ENCODE measurements around the gene ASF1B.

Gene ASF1B

DNA sequence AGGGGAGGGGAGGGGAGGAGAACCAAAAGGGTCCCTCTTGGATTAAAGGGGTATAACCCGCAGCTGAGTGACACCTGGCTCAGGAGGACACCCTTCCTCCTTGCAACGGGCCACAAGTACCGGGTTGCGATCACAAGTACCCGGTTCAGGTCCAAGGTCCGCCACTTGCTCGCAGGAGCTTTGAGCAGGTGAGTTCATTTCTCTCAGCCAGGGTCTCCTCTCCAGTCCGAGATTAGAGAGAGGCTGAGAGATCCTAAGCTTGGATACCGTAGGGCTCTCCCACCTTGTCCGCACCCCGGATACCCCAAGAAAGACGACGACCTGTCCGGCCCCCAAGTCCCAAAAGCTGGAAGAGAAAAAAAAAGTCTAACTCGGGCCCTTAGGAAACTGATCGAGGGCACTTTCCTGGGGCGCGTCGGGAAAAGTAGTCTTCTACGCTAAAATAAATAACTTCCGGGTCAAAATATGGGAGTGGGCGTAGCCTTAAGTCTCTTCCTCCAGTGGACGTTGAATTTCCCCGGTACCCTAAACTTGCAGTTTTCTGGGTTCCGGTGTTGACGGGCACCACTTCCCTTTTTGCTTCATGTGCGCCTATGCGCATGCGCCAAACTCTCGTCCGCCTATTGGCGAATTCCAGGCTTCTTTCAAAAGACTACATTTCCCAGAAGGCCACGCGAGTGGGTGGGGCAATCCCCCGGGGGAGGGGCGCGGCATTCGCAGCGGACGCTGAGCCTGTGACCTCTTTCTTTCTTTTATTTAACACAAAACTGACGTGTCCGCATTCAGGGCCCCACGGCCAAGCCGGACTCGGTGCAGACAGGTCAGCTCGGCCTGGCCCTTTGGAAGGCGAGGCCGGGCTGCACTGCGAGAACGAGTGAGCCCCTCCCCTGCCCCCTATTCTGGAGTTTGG is 55.2 kb downstream of the ASF1B start:
- peak; percentile 99 for DNase-seq

DNA sequence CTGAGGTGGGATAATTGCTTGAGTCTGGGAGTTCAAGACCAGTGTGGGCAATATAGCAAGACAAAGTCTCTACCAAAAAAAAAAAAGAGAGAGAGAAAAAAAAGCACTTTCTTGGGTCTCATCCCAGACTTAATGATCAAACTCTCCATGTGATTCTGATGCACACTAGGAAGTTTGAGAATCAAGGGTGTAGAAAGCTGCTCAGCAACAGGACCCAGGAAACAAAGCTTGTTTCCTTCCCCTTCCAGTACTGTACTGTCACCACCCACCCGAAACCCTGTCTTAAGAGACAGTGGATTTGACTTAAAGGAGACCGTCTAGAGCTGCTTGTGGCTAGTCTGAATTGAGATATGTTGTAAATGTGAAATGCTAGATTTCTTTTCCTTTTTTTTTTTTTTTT is 58.0 kb downstream of the ASF1B start:
- no peak for DNase-seq

DNA sequence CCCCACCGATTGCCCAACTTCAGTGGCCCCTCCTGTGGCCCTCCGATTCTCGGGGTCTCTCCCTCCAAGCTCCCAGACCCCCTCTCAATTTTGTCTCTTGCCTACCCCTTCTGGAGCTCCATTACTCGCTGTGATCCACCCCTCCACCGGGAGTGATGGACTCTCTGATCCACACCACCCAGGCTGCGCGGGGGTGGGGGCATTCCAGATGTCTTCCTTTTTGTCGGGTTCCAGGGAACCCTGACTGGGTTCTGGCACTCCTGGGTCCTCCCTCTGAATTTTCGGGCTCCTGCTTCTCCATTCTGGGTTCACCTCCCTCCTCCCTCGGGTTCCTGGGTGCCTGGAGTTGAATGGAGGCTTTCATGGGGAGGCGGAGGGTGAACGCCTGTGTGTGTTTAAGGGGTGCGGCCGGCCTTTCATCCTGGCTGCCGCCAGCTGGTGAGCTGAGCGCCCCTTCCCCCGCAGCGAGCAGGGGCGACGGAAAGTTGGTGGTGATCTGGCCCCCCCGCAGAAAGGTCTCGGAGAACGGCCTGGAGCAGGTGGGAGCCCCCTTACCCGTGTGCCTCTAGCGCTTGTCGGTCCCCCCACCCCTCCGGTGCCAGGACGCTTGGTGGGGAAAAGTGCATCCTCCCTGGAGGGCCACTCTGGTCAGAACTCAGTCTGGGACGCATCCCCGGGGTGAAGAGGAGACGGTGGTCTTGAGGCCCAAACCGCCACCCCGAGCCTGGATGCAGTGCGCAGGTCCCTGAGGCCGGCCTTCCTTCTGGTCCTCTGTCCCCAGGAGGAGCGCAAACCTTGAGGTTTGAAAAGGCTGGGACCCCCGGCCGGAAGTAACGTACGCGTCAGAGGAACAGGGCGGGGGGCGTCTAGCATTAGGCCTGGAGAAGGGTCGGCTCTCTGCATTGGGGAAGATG is 62.2 kb downstream of the ASF1B start:
- no peak for DNase-seq

DNA sequence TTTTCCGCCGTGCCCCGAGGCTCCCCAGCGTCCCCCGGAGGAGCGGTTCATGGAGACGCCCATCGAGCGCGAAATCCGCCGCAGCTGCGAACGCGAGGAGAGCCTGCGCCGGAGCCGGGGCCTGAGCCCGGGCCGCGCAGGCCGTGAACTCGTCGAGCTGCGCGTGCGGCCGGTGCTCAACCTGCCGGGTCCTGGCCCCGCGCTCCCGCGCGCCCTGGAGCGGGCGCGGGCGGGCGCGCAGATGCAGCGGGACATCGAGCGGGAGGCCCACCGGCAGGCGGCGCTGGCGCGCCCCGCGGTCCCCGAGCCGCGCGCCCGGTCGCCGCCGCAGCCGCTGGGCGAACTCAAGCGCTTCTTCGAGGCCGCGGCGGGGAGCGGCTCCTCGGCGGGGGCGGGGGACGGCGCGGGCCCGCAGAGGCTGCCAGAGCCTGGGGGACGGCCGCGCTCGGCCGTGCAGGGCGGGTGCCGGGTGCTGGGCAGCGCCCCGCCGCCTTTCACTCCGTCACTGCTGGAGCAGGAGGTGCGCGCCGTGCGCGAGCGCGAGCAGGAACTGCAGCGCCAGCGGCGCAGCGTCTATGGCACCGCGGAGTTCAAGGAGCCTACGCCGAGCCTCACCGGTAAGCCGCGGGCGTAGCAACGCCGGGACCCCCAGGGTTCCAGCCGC is 63.0 kb downstream of the ASF1B start:
- peak; percentile 81 for DNase-seq

DNA sequence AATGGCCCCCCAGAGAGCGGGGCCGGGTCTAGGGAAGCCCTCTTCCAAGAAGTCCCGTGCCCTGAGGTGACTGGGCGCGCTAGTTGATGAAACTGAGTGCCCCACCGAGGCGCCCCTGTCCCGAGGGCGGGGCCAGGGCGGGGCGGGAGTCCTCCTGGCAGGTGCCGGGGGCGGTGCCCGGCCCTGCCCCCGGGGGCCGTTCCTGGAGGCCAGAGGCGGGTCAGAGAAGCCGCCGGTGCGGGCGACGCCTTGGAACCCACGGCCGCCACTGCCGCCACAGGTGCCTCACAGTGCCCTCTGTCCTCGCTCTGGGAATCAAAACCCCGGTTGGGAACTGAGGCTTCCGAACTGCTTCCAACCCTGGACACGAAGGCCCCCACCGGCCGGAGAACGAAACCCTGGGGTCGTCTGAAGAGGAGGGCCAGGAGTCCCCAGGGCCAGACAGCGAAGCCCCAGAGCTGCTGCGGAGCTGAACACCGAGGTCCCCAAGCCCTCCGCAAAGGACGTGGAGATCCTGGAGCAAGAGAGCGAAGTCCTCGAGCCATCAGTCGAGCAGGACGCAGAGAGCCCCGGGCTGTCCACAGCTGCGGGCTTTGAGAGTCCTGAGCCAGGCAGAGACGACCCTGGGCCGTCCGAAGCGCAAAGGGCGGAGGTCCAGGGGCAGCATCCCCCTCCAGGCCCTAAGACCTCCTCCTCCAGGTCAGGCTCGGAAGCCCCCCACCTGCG is 63.7 kb downstream of the ASF1B start, which contains the start of gene MISP3:
MISP3 (plus strand) TSS at position 252 of the 726 bp plus-strand sequence. CDS start 524 bp downstream, outside the sequence.
- DNase-seq: no peak

DNA sequence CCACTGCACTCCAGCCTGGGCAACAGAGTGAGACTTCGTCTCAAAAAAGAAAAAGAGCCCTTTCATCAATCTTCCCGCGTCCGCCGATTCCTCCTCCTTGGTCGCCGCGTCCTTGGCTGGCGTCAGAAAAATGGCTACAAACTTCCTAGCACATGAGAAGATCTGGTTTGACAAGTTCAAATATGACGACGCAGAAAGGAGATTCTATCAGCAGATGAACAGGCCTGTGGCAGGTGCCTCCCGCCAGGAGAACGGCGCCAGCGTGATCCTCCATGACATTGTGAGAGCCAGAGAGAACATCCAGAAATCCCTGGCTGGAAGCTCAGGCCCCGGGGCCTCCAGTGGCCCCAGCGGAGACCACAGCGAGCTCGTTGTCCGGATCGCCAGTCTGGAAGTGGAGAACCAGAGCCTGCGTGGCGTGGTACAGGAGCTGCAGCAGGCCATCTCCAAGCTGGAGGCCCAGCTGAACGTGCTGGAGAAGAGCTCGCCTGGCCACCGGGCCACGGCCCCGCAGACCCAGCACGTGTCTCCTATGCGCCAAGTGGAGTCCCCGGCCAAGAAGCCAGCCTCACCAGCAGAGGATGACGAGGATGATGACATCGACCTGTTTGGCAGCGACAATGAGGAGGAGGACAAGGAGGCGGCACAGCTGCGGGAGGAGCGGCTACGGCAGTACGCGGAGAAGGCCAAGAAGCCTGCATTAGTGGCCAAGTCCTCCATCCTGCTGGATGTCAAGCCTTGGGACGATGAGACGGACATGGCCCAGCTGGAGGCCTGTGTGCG is 65.9 kb downstream of the ASF1B start:
- no peak for DNase-seq

Data from left hindlimb (tissue), 1 donor.